ENCODE results near the gene GALNTL6.

- no peak for TF ChIP-seq CTCF (IDR thresholded peaks at IDR 0.05)
- TF ChIP-seq POLR2AphosphoS5 (IDR thresholded peaks at IDR 0.05): no peak
Observed at GRCh38 chr4:172826346-172826745, 1013.1 kb downstream of the GALNTL6 start.

All from stomach (tissue), 4 donors.